GM18502 (cell line): ENCODE measurements around the gene ATP2C1.

Source experiments
- ATAC-seq: cut with Tn5 transposase; IDR thresholded peaks from one replicate; pipeline ENCODE4 v1.9.1; 2021; ENCODE audit warnings: mild to moderate bottlenecking; ENCODE audit not compliant: unreplicated experiment, poor library complexity

ATP2C1 gene

GRCh38 chr3:130894130-130894985 is 474 bp downstream of the ATP2C1 start:
- peak; percentile 25 for ATAC-seq

DNA sequence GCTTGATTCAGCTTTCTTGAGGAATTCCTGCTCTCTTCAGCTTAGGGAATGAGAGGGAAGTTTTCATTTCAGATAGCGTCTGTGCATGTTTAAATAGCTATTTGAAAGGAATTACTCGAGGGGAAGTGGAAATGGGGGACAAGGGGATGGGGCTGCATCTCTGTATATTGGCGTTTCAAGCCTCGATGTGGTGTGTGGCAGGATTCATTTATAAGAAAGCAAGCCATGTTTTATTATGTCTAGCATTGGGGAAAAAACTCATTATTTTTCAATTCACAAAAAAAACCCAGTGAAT is 1.0 kb downstream of the ATP2C1 start:
- no peak for ATAC-seq

- no peak for ATAC-seq
Measured at GRCh38 chr3:130895690-130896488, 2.0 kb downstream of the ATP2C1 start.

DNA sequence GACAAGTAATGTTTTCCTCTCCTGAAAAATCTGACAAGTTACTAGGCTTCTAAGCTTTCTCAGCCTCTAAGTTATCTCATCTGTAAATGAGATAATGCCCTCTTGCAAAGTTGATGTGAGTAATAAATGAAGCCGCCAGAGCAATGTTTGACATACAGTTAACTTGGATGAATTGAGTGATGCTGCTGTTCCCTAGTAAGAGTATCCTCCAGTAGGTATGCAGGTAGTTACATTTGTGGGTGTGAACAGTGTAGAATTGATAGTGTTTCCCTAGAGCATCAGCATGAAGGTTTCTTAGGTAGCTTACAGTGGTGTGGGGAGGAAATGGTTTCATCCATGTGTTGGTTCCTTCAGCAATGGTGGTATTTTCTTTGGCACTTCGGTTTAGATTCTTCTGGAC is 3.4 kb downstream of the ATP2C1 start:
- no peak for ATAC-seq

- ATAC-seq, result peak; percentile 58
Measured at GRCh38 chr3:130900959-130901358, 7.1 kb downstream of the ATP2C1 start.

GRCh38 chr3:130901463-130902204 is 7.8 kb downstream of the ATP2C1 start:
- peak; percentile 7 for ATAC-seq

DNA sequence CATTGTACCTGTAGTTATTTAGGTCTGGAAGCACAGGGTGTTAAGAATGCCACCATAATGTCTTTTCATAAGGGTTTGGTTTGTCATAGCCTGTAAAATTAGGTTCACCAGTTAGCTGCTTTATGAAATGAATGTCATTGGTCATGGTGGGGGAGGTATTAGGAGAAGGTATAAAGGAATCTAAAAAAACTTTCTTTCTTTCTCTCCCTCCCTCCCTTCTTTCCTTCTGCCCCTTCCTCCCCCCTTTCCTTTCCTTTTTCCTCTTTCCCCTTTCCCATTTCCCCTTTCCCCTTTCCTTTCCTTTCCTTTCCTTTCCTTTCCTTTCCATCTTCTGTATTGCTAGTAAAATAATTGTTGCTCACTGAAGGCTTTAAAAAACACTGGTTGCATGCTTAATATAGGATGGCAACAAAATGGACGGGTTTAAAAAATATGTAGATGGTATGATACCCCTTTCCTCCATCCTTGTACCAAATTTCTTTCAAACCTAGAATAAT is 9.6 kb downstream of the ATP2C1 start:
- no peak for ATAC-seq

- no peak for ATAC-seq
Measured at GRCh38 chr3:130904491-130904890, 10.6 kb downstream of the ATP2C1 start.

DNA sequence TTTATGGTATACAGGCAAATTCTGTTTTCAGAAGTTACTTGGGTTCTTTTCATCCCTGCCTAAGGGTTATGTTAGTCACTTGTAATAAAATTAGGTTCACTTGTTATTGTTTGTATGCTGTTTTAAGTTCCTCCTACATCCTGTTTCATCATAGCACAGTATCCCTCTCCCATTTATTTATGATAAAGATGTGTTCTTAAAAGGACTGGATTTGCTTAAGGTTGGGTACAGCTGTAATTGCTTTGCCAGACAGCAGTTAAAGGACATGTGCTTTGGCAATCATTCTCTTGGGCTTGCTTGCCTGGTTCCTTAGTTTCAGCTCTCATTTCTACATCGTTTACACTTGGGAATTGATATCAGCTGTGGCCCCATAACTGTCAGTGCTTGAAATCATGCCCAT is 11.7 kb downstream of the ATP2C1 start:
- ATAC-seq, result no peak

- no peak for ATAC-seq
Measured at GRCh38 chr3:130906374-130906995, 12.6 kb downstream of the ATP2C1 start.

DNA sequence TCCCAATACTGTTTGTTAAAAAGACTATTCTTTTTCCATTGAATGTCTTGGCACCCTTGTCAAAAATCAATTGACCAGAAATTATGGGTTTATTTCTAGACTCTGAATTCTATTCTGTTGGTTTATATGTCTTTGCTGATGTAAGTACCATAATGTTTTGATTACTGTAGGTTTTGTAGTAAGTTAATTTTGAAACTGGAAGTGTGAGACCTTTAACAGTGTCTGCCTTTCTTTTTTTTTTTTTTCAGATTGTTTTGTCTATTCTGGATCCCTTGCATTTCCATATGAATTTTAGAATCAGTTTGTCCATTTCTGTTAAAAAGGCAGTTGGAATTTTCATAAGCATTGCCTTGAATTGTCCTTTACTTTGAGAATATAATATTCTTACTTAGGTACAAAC is 13.6 kb downstream of the ATP2C1 start:
- no peak for ATAC-seq

GRCh38 chr3:130907966-130908365 is 14.1 kb downstream of the ATP2C1 start:
- peak; percentile 47 for ATAC-seq

- ATAC-seq, result no peak
Measured at GRCh38 chr3:130915567-130916292, 21.8 kb downstream of the ATP2C1 start.

- ATAC-seq, result no peak
Measured at GRCh38 chr3:130916507-130917167, 22.8 kb downstream of the ATP2C1 start.

DNA sequence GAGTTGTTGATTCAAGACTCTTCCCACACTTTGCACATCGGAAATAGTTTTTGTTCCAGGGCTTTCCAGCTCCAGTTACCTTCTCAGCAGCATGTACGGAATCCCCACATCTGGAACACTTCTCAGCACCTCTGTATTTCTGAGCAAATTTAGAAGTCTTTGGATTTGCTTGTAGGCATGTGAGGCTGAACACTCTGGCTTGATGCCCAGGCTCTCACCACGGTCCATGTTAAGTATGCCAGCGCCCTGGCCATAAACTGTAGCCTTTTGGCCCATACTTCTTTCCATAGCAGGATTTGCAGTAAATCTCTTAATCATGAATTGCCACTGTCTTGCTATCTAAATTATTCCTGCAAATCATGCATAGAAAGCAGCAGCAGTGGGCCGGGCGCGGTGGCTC is 24.4 kb downstream of the ATP2C1 start:
- no peak for ATAC-seq

DNA sequence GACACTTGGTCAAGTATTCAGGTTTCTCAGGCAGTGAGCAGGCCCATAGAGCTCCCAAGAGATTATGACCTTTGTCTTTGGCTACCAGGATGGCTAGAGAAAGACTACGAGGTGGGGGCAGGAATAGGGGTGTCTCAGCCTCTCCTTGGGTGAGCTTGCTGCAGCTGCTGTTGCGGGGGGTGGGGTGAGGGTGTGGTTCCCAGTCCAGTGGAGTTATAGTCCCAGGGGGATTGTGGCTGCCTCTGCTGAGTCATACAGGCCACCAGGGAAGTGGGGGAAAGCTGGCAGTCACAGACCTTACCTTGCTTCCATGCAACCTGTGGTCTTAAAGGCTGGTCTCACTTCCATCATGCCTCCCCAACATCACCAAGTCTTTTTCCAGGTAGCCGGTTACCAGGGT is 31.7 kb downstream of the ATP2C1 start:
- peak; percentile 71 for ATAC-seq

GRCh38 chr3:130926504-130926903 is 32.6 kb downstream of the ATP2C1 start:
- no peak for ATAC-seq

GRCh38 chr3:130929804-130930203 is 35.9 kb downstream of the ATP2C1 start:
- ATAC-seq, result no peak

GRCh38 chr3:130932979-130933378 is 39.1 kb downstream of the ATP2C1 start:
- no peak for ATAC-seq
